GM12892 (cell line): Measurements from ENCODE around the gene SRRM1.

ENCODE experiments used
- POLR2A ChIP-seq: IDR thresholded peaks from 2 replicates; pipeline ENCODE4 v1.6.1; 2011; ENCODE audit warnings: low read depth, low read length, control low read depth
- POLR2AphosphoS5 ChIP-seq: IDR thresholded peaks from 2 replicates; pipeline ENCODE4 v1.6.1; 2011; ENCODE audit warnings: low read depth, low read length, control low read depth
- TAF1 ChIP-seq: IDR thresholded peaks from 2 replicates; pipeline ENCODE4 v1.6.1; 2011; ENCODE audit warnings: low read depth, mild to moderate bottlenecking, control low read depth, low read length, borderline replicate concordance

- TF ChIP-seq POLR2A (no peak), POLR2AphosphoS5 (no peak), TAF1 (no peak)
Observed at GRCh38 chr1:24648919-24649318, 5.8 kb downstream of the SRRM1 start.
